ENCODE data around the gene CX3CR1.
A peak's percentile ranks its signal among the peaks of the same experiment; 100 is the strongest.

CX3CR1 gene

DNA sequence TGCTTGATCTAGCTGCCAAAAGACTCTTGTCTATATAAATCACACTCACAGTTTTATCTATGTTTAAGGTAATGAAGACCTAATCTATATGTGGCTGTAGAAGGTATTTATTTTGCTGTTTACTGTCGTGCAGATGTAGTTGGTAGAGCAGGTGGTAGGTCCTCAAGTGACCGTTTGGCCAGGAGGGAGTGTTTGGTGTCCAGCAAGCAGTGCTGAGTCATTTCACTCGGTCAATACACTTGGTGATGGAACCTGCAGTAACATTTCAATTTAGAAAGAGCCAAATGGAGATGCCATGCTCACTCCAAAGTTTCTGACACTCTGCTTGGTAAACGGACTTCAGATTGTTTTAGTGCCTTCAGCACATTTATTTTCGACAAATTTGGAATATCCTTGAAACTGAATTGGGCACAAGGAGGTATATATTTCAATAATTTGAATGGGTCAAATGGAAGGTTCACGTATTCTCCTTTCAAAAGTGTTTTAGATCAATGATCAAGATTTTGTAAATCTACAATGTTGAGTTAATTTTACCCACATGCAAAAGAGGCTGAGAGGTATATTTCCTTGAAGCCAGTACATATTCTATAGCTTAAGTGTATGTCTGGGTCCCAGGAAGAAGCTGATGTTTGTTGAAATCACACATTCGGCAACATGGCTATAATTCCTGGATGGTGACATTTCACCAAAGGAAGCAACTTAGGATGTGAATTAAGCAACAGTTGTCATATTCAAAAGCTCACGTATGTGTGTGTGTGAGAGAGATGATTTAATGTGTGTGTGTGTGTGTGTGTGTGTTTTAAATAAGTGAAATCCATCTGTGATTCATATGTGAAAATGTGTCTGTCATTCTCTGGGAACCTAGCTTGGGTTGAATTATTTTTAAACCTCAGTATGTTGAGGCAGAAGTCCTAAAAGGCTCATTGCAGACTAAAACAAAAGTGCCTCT, 7.7 kb upstream of the CX3CR1 start:
- H3K27ac Mint-ChIP-seq (ENCODE audit: low read depth) = no peak overlapping the region
- no peak for DNase-seq (ENCODE audit: low spot score in 2 of 2)
- no peak for ATAC-seq (replicated peaks; ENCODE audit: extremely low read depth, poor library complexity, severe bottlenecking)
- peaks cover 3% of the 10 kb centered on the region for H3K36me3 Mint-ChIP-seq (ENCODE audit: insufficient read depth)
- H3K27me3 Mint-ChIP-seq = no peaks in the 10 kb centered on the region
- no peaks in the 10 kb centered on the region for H3K9me3 Mint-ChIP-seq
- peaks cover 31% of the 10 kb centered on the region for H3K4me1 Mint-ChIP-seq
- H3K4me3 Mint-ChIP-seq = no peak overlapping the region

- Mint-ChIP-seq H3K27ac (ENCODE audit: low read depth) (no peak overlapping the region), H3K36me3 (ENCODE audit: insufficient read depth) (peaks cover 2% of the 10 kb centered on the region), H3K4me1 (peaks cover 34% of the 10 kb centered on the region), H3K9me3 (no peaks in the 10 kb centered on the region), H3K4me3 (no peak overlapping the region), H3K27me3 (no peaks in the 10 kb centered on the region)
- ATAC-seq (replicated peaks; ENCODE audit: extremely low read depth, poor library complexity, severe bottlenecking) = no peak
- no peak for DNase-seq (ENCODE audit: low spot score in 2 of 2)
Measured at GRCh38 chr3:39286771-39287170, 6.9 kb upstream of the CX3CR1 start.

- Mint-ChIP-seq H3K4me3 (no peak overlapping the region), H3K36me3 (ENCODE audit: insufficient read depth) (peaks cover 2% of the 10 kb centered on the region), H3K27ac (ENCODE audit: low read depth) (peak overlapping the region; percentile 75), H3K27me3 (no peaks in the 10 kb centered on the region), H3K9me3 (no peaks in the 10 kb centered on the region), H3K4me1 (peaks cover 47% of the 10 kb centered on the region)
- ATAC-seq (replicated peaks; ENCODE audit: extremely low read depth, poor library complexity, severe bottlenecking) = no peak
- DNase-seq (ENCODE audit: low spot score in 2 of 2) = no peak
Measured at GRCh38 chr3:39285332-39285731, 5.5 kb upstream of the CX3CR1 start.

DNA sequence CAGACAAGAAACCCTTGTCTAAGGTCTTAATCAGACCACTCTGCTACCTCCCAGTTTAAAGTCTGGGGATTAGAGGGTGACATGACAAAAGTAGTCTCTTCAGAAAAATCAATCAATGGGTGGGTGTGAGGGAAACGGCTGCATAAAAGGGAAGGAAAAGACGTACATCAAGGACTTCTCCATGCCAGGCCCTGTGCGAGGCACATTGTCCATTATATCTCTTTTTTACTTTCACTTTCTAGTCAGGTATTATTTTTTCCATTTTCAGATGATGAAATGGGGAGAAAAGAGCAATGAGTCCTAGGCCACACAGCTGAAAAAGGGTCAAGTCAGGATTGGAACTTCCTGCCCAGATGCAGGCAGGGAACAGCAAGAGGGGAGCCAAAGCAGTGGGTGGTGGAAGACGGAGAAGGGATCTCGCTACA, 4.6 kb upstream of the CX3CR1 start:
- Mint-ChIP-seq H3K27me3 (no peaks in the 10 kb centered on the region), H3K4me3 (no peak overlapping the region)

GRCh38 chr3:39282057-39282456, 2.2 kb upstream of the CX3CR1 start:
- no peaks in the 10 kb centered on the region for H3K27me3 Mint-ChIP-seq
- peaks cover 66% of the 10 kb centered on the region for H3K4me1 Mint-ChIP-seq
- ATAC-seq (replicated peaks; ENCODE audit: extremely low read depth, poor library complexity, severe bottlenecking) = no peak
- H3K36me3 Mint-ChIP-seq (ENCODE audit: insufficient read depth) = peaks cover 4% of the 10 kb centered on the region
- peak overlapping the region; percentile 95 for H3K4me3 Mint-ChIP-seq
- peak overlapping the region; percentile 92 for H3K27ac Mint-ChIP-seq (ENCODE audit: low read depth)
- no peak for DNase-seq (ENCODE audit: low spot score in 2 of 2)
- H3K9me3 Mint-ChIP-seq = no peaks in the 10 kb centered on the region

More for the DNA sequence above, 4.6 kb upstream of the CX3CR1 start:
- DNase-seq (ENCODE audit: low spot score in 2 of 2) (no peak), ATAC-seq (replicated peaks; ENCODE audit: extremely low read depth, poor library complexity, severe bottlenecking) (no peak)
- Mint-ChIP-seq H3K27ac (ENCODE audit: low read depth) (peak overlapping the region; percentile 75), H3K36me3 (ENCODE audit: insufficient read depth) (peaks cover 2% of the 10 kb centered on the region), H3K4me1 (peaks cover 54% of the 10 kb centered on the region), H3K9me3 (no peaks in the 10 kb centered on the region)

GRCh38 chr3:39281533-39281932, 1.7 kb upstream of the CX3CR1 start:
- H3K27ac Mint-ChIP-seq (ENCODE audit: low read depth) = peak overlapping the region; percentile 92
- H3K4me1 Mint-ChIP-seq = peaks cover 70% of the 10 kb centered on the region
- ATAC-seq (replicated peaks; ENCODE audit: extremely low read depth, poor library complexity, severe bottlenecking) = no peak
- no peak for DNase-seq (ENCODE audit: low spot score in 2 of 2)
- H3K4me3 Mint-ChIP-seq = peak overlapping the region; percentile 95
- peaks cover 6% of the 10 kb centered on the region for H3K36me3 Mint-ChIP-seq (ENCODE audit: insufficient read depth)
- no peaks in the 10 kb centered on the region for H3K9me3 Mint-ChIP-seq
- no peaks in the 10 kb centered on the region for H3K27me3 Mint-ChIP-seq

DNA sequence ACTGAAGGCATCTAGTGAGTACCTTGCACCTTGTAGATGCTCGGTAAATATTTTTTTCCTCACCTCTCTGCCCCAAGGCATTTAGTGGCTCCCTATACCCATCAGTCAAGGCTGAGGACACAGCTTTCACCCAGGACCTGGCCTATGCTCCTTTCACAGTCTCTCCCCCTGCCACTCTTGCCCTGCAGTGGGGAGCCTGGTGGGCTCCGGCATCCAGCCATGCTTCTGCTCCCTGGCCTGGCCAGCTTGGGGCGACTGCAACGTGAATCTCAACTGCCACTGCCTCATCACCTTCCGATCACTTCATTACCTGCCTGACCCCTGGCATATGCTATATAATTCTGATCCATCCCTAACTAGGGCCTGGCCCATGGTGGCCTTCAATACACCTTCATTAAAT, 735 bp upstream of the CX3CR1 start:
- H3K36me3 Mint-ChIP-seq (ENCODE audit: insufficient read depth) = peaks cover 12% of the 10 kb centered on the region
- H3K27ac Mint-ChIP-seq (ENCODE audit: low read depth) = peak overlapping the region; percentile 92
- H3K4me3 Mint-ChIP-seq = peak overlapping the region; percentile 95
- ATAC-seq (replicated peaks; ENCODE audit: extremely low read depth, poor library complexity, severe bottlenecking) (no peak), DNase-seq (ENCODE audit: low spot score in 2 of 2) (no peak)
- no peaks in the 10 kb centered on the region for H3K9me3 Mint-ChIP-seq
- H3K27me3 Mint-ChIP-seq = no peaks in the 10 kb centered on the region
- peaks cover 79% of the 10 kb centered on the region for H3K4me1 Mint-ChIP-seq

DNA sequence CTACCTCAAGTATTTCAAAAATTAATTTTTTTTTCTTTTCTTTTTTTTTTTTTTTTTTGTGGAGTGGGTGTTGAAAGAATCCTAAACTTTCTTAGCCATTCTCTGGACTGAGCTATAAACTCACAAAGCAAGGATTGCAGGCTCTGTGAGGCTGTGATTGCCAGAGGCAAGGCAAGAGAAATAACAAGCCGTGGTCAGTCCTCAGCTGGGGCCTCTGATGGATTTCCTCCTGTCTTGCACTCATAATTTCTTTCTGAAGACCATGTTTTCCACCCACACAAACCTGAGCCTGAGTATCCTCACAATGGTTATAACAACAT, 1.3 kb downstream of the CX3CR1 start:
- H3K4me1 Mint-ChIP-seq = peaks cover 87% of the 10 kb centered on the region
- no peaks in the 10 kb centered on the region for H3K9me3 Mint-ChIP-seq
- ATAC-seq (replicated peaks; ENCODE audit: extremely low read depth, poor library complexity, severe bottlenecking) (no peak), DNase-seq (ENCODE audit: low spot score in 2 of 2) (no peak)
- H3K27me3 Mint-ChIP-seq = no peaks in the 10 kb centered on the region
- H3K36me3 Mint-ChIP-seq (ENCODE audit: insufficient read depth) = peaks cover 21% of the 10 kb centered on the region
- H3K27ac Mint-ChIP-seq (ENCODE audit: low read depth) = peak overlapping the region; percentile 92
- peak overlapping the region; percentile 95 for H3K4me3 Mint-ChIP-seq

- H3K4me3 Mint-ChIP-seq = peak overlapping the region; percentile 95
- DNase-seq (ENCODE audit: low spot score in 2 of 2) (no peak), ATAC-seq (replicated peaks; ENCODE audit: extremely low read depth, poor library complexity, severe bottlenecking) (no peak)
- H3K36me3 Mint-ChIP-seq (ENCODE audit: insufficient read depth) = peaks cover 22% of the 10 kb centered on the region
- peaks cover 85% of the 10 kb centered on the region for H3K4me1 Mint-ChIP-seq
- no peaks in the 10 kb centered on the region for H3K9me3 Mint-ChIP-seq
- H3K27me3 Mint-ChIP-seq = no peaks in the 10 kb centered on the region
- peak overlapping the region; percentile 92 for H3K27ac Mint-ChIP-seq (ENCODE audit: low read depth)
Measured at GRCh38 chr3:39277893-39278615, 1.8 kb downstream of the CX3CR1 start.

- H3K36me3 Mint-ChIP-seq (ENCODE audit: insufficient read depth) = peaks cover 25% of the 10 kb centered on the region
- H3K27me3 Mint-ChIP-seq = no peaks in the 10 kb centered on the region
- no peak for DNase-seq (ENCODE audit: low spot score in 2 of 2)
- H3K4me3 Mint-ChIP-seq = peak overlapping the region; percentile 95
- H3K27ac Mint-ChIP-seq (ENCODE audit: low read depth) = peak overlapping the region; percentile 91
- no peak for ATAC-seq (replicated peaks; ENCODE audit: extremely low read depth, poor library complexity, severe bottlenecking)
- peaks cover 83% of the 10 kb centered on the region for H3K4me1 Mint-ChIP-seq
- H3K9me3 Mint-ChIP-seq = no peaks in the 10 kb centered on the region
Measured at GRCh38 chr3:39276746-39277145, 3.1 kb downstream of the CX3CR1 start.

GRCh38 chr3:39275963-39276593, 3.8 kb downstream of the CX3CR1 start:
- DNase-seq (ENCODE audit: low spot score in 2 of 2) (no peak), ATAC-seq (replicated peaks; ENCODE audit: extremely low read depth, poor library complexity, severe bottlenecking) (no peak)
- no peaks in the 10 kb centered on the region for H3K27me3 Mint-ChIP-seq
- peaks cover 83% of the 10 kb centered on the region for H3K4me1 Mint-ChIP-seq
- H3K36me3 Mint-ChIP-seq (ENCODE audit: insufficient read depth) = peaks cover 30% of the 10 kb centered on the region
- H3K4me3 Mint-ChIP-seq = peak overlapping the region; percentile 95
- no peaks in the 10 kb centered on the region for H3K9me3 Mint-ChIP-seq
- H3K27ac Mint-ChIP-seq (ENCODE audit: low read depth) = peak overlapping the region; percentile 91

DNA sequence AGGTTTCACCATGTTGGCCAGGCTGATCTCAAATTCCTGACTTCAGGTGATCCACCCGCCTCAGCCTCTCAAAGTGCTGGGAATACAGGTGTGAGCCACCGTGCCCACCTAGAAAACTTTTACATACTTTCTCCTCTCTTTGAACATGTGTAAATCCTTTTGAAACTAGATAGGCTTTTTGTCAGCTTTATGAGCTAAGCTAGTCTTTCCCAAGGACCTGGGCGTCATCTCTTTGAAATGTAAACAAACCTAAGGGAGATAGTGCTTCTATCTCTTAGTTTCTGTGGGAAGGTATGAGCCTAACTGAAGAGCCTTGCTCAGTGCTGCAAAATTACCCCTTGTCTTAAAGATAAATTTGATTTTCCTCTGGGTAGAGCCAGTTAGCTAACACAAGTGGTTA, 4.8 kb downstream of the CX3CR1 start:
- Mint-ChIP-seq H3K4me3 (peak overlapping the region; percentile 95), H3K36me3 (ENCODE audit: insufficient read depth) (peaks cover 37% of the 10 kb centered on the region), H3K27me3 (no peaks in the 10 kb centered on the region), H3K4me1 (peaks cover 84% of the 10 kb centered on the region), H3K27ac (ENCODE audit: low read depth) (peak overlapping the region; percentile 91), H3K9me3 (no peaks in the 10 kb centered on the region)
- DNase-seq (ENCODE audit: low spot score in 2 of 2) (no peak), ATAC-seq (replicated peaks; ENCODE audit: extremely low read depth, poor library complexity, severe bottlenecking) (no peak)
